Gastroesophageal sphincter (tissue), 4 donors: Measurements from ENCODE around the gene RYR2. TPM values are rescaled to one million over a fixed set of nuclear protein-coding genes. Genes with fewer than 3 reads are reported as not detected.

Source experiments
- ATAC-seq: fragments of 150-250 bp; one replicate; pipeline ENCODE4 v1.9.1; 2016; ENCODE audit warnings: mild to moderate bottlenecking, moderate library complexity
- H3K27ac ChIP-seq, 4 donors: fragments of 200-600 bp; sonication (generic) in 3 of 4; 1 replicate in 3 of 4; 2 replicates in 1 of 4; pipeline ENCODE4 v1.5.1; 2016 to 2019
- H3K27me3 ChIP-seq: fragments of 200-600 bp; sonication (generic); one replicate; pipeline ENCODE4 v1.5.1; 2019
- H3K36me3 ChIP-seq, 2 donors: fragments of 200-600 bp; sonication (generic); one replicate each; pipeline ENCODE4 v1.5.1; 2019; ENCODE audit warnings: control low read depth in 1 of 2
- H3K4me1 ChIP-seq, 3 donors: fragments of 200-600 bp; sonication (generic); 1 replicate in 2 of 3; 2 replicates in 1 of 3; pipeline ENCODE4 v1.5.1; 2016 to 2019; ENCODE audit warnings: control low read depth in 2 of 3
- H3K4me3 ChIP-seq, 2 donors: fragments of 200-600 bp; sonication (generic); one replicate each; pipeline ENCODE4 v1.5.1; 2019; ENCODE audit warnings: mild to moderate bottlenecking in 1 of 2, moderate library complexity in 1 of 2
- H3K9me3 ChIP-seq, 3 donors: fragments of 200-600 bp; sonication (generic); one replicate each; pipeline ENCODE4 v1.5.1; 2017 to 2019; ENCODE audit warnings: control low read depth in 2 of 3
- EP300 ChIP-seq: sonication (generic); formaldehyde crosslinking; IDR thresholded peaks from one replicate; pipeline ENCODE4 v1.6.1; 2017; ENCODE audit warnings: antibody characterized with exemption, mild to moderate bottlenecking
- POLR2A ChIP-seq, 2 donors: fragments of 450-650 bp; IDR thresholded peaks; one replicate each; pipeline ENCODE4 v1.6.1; 2017; ENCODE audit warnings: antibody characterized with exemption in 2 of 2, mild to moderate bottlenecking in 2 of 2, moderate library complexity in 1 of 2
- POLR2AphosphoS5 ChIP-seq: sonication (generic); formaldehyde crosslinking; IDR thresholded peaks from one replicate; pipeline ENCODE4 v1.6.1; 2017; ENCODE audit warnings: antibody characterized with exemption
- WGBS, 2 donors: methylation state at CpG; one replicate each; pipeline ENCODE4 v1.1.5; 2018; ENCODE audit warnings: low coverage in 1 of 2; 5-methylcytosine and 5-hydroxymethylcytosine counted together
- total RNA-seq, 4 donors: library from RNA; depleted of rRNA; stranded (reverse); fragments of >200 nt; gene quantifications; one replicate each; pipeline ENCODE4 v1.1.0, GENCODE V29; 2016
- TF ChIP-seq, protein P1 (sequence below), 4 experiments: fragments of 200-600 bp in 2 of 4; fragments of 450-650 bp in 2 of 4; sonication (generic) in 1 of 4; IDR thresholded peaks; one replicate each; pipeline ENCODE4 v1.5.1; 2017 to 2019; ENCODE audit warnings: antibody characterized with exemption in 4 of 4, mild to moderate bottlenecking in 2 of 4, moderate library complexity in 2 of 4

Gene RYR2
- total RNA-seq, 4 donors from 2014 or later: 27.4 to 78.8 (median 42.7) TPM

DNA sequence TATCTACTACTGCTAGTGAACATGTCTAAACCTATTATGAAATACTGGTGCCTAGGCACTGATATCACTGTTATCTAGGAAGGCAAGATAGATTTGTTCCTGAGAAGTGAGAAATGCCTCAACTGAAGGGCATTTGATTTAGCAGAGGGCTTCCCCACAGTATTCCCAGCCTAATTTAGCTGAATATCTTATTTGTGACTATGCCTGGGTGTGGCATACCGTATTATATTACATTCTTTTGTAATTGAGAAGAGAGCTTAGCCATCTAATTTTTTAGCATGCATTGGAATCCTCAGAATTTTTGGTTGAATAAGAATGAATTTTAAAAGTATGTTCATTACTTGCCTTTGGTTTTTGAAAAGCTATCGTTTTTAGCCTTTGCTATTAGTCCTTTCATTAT is 749.6 kb downstream of the RYR2 start:
- Histone ChIP-seq H3K36me3 (peaks cover 0 to 52% of the 10 kb centered on the region in 2 donors), H3K27ac (no peak overlapping the region), H3K27me3 (no peaks in the 10 kb centered on the region), H3K4me1 (no peaks in the 10 kb centered on the region), H3K9me3 (no peaks in the 10 kb centered on the region), H3K4me3 (no peak overlapping the region)
- no peak for ATAC-seq
- 78 to 87% methylated on average over 2 of the region's 2 CpGs for WGBS, 2 donors
- TF ChIP-seq POLR2AphosphoS5 (no peak), EP300 (no peak), POLR2A (IDR thresholded peaks at IDR 0.05) (no peak)
- TF ChIP-seq, protein P1, sequence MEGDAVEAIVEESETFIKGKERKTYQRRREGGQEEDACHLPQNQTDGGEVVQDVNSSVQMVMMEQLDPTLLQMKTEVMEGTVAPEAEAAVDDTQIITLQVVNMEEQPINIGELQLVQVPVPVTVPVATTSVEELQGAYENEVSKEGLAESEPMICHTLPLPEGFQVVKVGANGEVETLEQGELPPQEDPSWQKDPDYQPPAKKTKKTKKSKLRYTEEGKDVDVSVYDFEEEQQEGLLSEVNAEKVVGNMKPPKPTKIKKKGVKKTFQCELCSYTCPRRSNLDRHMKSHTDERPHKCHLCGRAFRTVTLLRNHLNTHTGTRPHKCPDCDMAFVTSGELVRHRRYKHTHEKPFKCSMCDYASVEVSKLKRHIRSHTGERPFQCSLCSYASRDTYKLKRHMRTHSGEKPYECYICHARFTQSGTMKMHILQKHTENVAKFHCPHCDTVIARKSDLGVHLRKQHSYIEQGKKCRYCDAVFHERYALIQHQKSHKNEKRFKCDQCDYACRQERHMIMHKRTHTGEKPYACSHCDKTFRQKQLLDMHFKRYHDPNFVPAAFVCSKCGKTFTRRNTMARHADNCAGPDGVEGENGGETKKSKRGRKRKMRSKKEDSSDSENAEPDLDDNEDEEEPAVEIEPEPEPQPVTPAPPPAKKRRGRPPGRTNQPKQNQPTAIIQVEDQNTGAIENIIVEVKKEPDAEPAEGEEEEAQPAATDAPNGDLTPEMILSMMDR (IDR thresholded peaks at IDR 0.05): no peak

DNA sequence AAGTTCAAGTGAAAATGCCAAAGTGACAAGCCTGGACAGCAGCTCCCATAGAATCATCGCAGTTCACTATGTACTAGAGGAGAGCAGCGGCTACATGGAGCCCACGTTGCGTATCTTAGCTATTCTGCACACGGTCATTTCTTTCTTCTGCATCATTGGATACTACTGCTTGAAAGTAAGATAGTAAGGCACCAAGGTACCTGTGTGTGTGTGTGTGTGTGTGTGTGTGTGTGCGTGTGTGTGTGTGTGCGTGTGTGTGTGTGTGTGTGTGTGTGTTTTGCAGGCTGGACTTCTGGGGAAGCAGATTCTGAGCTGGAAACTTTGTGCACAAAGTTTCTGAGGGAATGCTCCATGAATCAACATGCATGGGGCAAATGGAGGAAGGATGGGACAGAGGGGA is 750.2 kb downstream of the RYR2 start:
- Histone ChIP-seq H3K4me1 (no peaks in the 10 kb centered on the region), H3K27ac (no peak overlapping the region), H3K9me3 (no peaks in the 10 kb centered on the region), H3K4me3 (no peak overlapping the region), H3K36me3 (peaks cover 0 to 51% of the 10 kb centered on the region in 2 donors), H3K27me3 (no peaks in the 10 kb centered on the region)
- ATAC-seq: no peak
- TF ChIP-seq EP300: no peak
- TF ChIP-seq, protein P1 (IDR thresholded peaks at IDR 0.05): no peak
- no peak for TF ChIP-seq POLR2A (IDR thresholded peaks at IDR 0.05)
- no peak for TF ChIP-seq POLR2AphosphoS5
- WGBS, 2 donors: 61 to 75% methylated on average over 2 to 6 of the region's 7 CpGs

DNA sequence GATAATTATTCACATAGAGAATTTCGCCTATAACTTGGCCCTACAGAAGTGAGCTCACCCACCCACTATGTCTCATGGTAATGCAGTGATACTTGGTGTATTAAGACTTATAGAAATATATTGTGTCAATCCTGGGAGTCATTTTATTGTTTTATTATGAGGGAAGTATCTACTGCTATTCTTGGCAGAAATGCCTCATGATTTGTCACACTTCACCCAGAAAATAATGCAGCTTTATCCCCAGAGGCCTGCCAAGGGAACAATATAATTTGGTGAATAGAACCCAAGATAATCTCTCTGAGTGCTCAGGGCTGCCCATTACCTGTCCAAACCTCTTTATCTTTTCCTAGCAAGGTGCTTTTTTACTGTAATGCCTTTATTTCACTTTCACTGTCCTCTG is 750.7 kb downstream of the RYR2 start:
- no peak for TF ChIP-seq POLR2AphosphoS5
- no peak for TF ChIP-seq POLR2A (IDR thresholded peaks at IDR 0.05)
- no peak for TF ChIP-seq EP300
- TF ChIP-seq, protein P1 (IDR thresholded peaks at IDR 0.05): no peak
- WGBS, 2 donors: 100% methylated on average over 1 of the region's 1 CpG; no CpG with 5 or more reads in 1 of the 2 donors
- no peak for ATAC-seq

DNA sequence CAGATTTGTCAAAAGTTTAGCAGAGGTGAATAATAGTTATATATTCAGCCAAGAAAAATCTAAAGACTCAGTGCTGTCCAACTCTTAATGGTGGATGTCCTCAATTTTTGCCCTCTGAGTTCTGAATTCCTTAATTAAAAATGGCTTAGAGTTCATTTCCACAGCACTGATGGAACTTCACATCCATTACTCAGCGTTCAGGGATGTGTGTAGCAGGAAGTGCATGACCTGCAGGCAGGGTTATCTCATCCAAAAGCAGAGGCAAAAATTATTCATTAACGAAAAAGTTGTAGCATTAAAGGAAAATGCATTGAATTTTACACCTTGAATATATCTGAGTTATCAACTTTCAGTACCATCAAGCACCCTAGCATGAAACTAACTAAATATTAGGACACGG is 752.1 kb downstream of the RYR2 start:
- no peak for TF ChIP-seq POLR2A (IDR thresholded peaks at IDR 0.05)
- TF ChIP-seq POLR2AphosphoS5: no peak
- no peak for TF ChIP-seq EP300
- TF ChIP-seq, protein P1 (IDR thresholded peaks at IDR 0.05): no peak
- Histone ChIP-seq H3K4me3 (no peak overlapping the region), H3K9me3 (no peaks in the 10 kb centered on the region), H3K36me3 (peaks cover 0 to 46% of the 10 kb centered on the region in 2 donors), H3K27me3 (no peaks in the 10 kb centered on the region), H3K4me1 (no peaks in the 10 kb centered on the region), H3K27ac (no peak overlapping the region)
- no peak for ATAC-seq
- 38 to 49% methylated on average over 3 of the region's 3 CpGs for WGBS, 2 donors

More for the DNA sequence above, 750.7 kb downstream of the RYR2 start:
- Histone ChIP-seq H3K4me3 (no peak overlapping the region), H3K27ac (no peak overlapping the region), H3K4me1 (no peaks in the 10 kb centered on the region), H3K27me3 (no peaks in the 10 kb centered on the region), H3K9me3 (no peaks in the 10 kb centered on the region), H3K36me3 (peaks cover 0 to 53% of the 10 kb centered on the region in 2 donors)

GRCh38 chr1:237795558-237795957 is 753.6 kb downstream of the RYR2 start:
- ATAC-seq: no peak

More at GRCh38 chr1:237795558-237795957, 753.6 kb downstream of the RYR2 start:
- no peak overlapping the region for H3K27ac ChIP-seq
- H3K9me3 ChIP-seq: no peaks in the 10 kb centered on the region
- no peaks in the 10 kb centered on the region for H3K27me3 ChIP-seq
- 77% methylated on average over 7 of the region's 13 CpGs; no CpG with 5 or more reads in 1 of the 2 donors for WGBS, 2 donors
- TF ChIP-seq POLR2A (IDR thresholded peaks at IDR 0.05) (no peak), EP300 (no peak), POLR2AphosphoS5 (no peak)
- TF ChIP-seq, protein P1 (IDR thresholded peaks at IDR 0.05): no peak
- no peak overlapping the region for H3K4me3 ChIP-seq
- no peaks in the 10 kb centered on the region for H3K4me1 ChIP-seq
- H3K36me3 ChIP-seq: peaks cover 0 to 34% of the 10 kb centered on the region in 2 donors
